ENCODE results near the gene NOTCH2. TPM values are rescaled to one million over a fixed set of nuclear protein-coding genes. Genes with fewer than 3 reads are reported as not detected.

Gene NOTCH2
- polyA plus RNA-seq, 1 donor (not counting 4 experiments of a cell fraction or from before 2014, with no cell fraction given), result 22.5 TPM

DNA sequence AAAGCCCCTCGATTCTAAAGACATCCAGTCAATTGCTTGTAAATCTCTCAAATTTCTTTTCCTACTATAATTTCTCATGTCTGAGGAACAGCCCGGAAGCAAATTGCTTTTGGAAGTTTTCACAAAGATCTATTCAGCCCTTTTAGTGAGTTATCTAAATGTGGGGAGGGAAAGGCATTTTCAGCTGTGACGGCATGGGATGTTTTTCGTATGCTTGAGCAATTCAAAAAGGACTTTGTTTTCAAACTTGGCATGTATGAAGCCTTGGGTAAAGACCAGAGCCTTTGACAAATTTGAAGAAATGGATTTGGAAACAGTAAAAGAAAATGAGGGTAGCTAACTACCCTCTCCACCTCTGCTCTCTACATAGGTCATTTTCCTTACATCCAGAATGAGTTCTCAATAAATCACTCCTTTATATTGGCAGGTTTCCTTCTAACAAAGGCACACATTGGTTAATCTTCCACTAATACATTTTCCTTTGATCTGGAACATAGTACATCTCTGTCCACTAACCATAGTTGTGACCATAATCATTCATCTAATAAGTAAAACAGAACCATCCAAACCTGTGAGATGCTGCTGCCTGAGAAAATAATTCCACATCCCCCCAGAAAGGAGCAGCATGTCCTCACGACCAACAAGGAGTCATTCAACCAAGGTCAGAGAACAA, 107.0 kb downstream of the NOTCH2 start:
- dilution Hi-C loops (cut with MboI; ENCODE audit: extremely low pct_ligation_motif_present, low sequenced_read_pairs), result no loop called here
- Histone ChIP-seq H3K9me3 (ENCODE audit: control insufficient read depth, low read depth, low read length) (no peaks in the 10 kb centered on the region), H3K4me2 (ENCODE audit: control insufficient read depth, extremely low read depth, insufficient read depth, low read depth, low read length) (no peak overlapping the region), H3K36me3 (ENCODE audit: control insufficient read depth in 2 of 2, extremely low read depth in 1 of 2, insufficient read depth in 2 of 2, low read length in 2 of 2) (peaks cover 36 to 44% of the 10 kb centered on the region in 2 experiments), H3K4me1 (ENCODE audit: control insufficient read depth, extremely low read depth, insufficient read depth, low read length) (no peaks in the 10 kb centered on the region), H3K9me1 (ENCODE audit: control insufficient read depth, extremely low read depth, insufficient read depth, low read length) (no peaks in the 10 kb centered on the region), H3K27ac (ENCODE audit: control insufficient read depth, insufficient read depth, low read length) (no peak overlapping the region), H4K20me1 (ENCODE audit: control insufficient read depth, extremely low read depth, insufficient read depth, low read length) (no peaks in the 10 kb centered on the region), H3K4me3 (ENCODE audit: control insufficient read depth in 2 of 3, extremely low read depth in 1 of 3, insufficient read depth in 2 of 3, low read depth in 1 of 3, low read length in 3 of 3) (no peak overlapping the region), H3K27me3 (ENCODE audit: control insufficient read depth, extremely low read depth, insufficient read depth, low read length) (no peaks in the 10 kb centered on the region), H2AFZ (ENCODE audit: control insufficient read depth, low read length) (no peak overlapping the region), H3K79me2 (ENCODE audit: control insufficient read depth, insufficient read depth, low read length) (no peaks in the 10 kb centered on the region), H3K9ac (ENCODE audit: control insufficient read depth, extremely low read depth, insufficient read depth, low read length) (no peak overlapping the region)
- DNase-seq (ENCODE audit: low read depth, low spot score) (no peak), FAIRE-seq (no peak)
- no peak for TF ChIP-seq CTCF (optimal IDR thresholded peaks at IDR 0.05 in 1 of 3, IDR thresholded peaks at IDR 0.05 in 1 of 3, conservative IDR thresholded peaks at IDR 0.05 in 1 of 3; ENCODE audit: extremely low read depth in 1 of 3, insufficient read depth in 2 of 3, low read length in 3 of 3)
- TF ChIP-seq EZH2 (IDR thresholded peaks at IDR 0.05; ENCODE audit: low read length), result no peak

- Histone ChIP-seq H3K9me1 (ENCODE audit: control insufficient read depth, extremely low read depth, insufficient read depth, low read length) (no peaks in the 10 kb centered on the region), H3K79me2 (ENCODE audit: control insufficient read depth, insufficient read depth, low read length) (no peaks in the 10 kb centered on the region), H3K27me3 (ENCODE audit: control insufficient read depth, extremely low read depth, insufficient read depth, low read length) (no peaks in the 10 kb centered on the region), H3K4me3 (ENCODE audit: control insufficient read depth in 2 of 3, extremely low read depth in 1 of 3, insufficient read depth in 2 of 3, low read depth in 1 of 3, low read length in 3 of 3) (no peak overlapping the region), H2AFZ (ENCODE audit: control insufficient read depth, low read length) (no peak overlapping the region), H3K4me2 (ENCODE audit: control insufficient read depth, extremely low read depth, insufficient read depth, low read depth, low read length) (no peak overlapping the region), H3K36me3 (ENCODE audit: control insufficient read depth in 2 of 2, extremely low read depth in 1 of 2, insufficient read depth in 2 of 2, low read length in 2 of 2) (peaks cover 26 to 31% of the 10 kb centered on the region in 2 experiments), H3K27ac (ENCODE audit: control insufficient read depth, insufficient read depth, low read length) (no peak overlapping the region), H4K20me1 (ENCODE audit: control insufficient read depth, extremely low read depth, insufficient read depth, low read length) (no peaks in the 10 kb centered on the region), H3K4me1 (ENCODE audit: control insufficient read depth, extremely low read depth, insufficient read depth, low read length) (no peaks in the 10 kb centered on the region), H3K9me3 (ENCODE audit: control insufficient read depth, low read depth, low read length) (no peaks in the 10 kb centered on the region), H3K9ac (ENCODE audit: control insufficient read depth, extremely low read depth, insufficient read depth, low read length) (no peak overlapping the region)
- TF ChIP-seq CTCF (optimal IDR thresholded peaks at IDR 0.05 in 1 of 3, IDR thresholded peaks at IDR 0.05 in 1 of 3, conservative IDR thresholded peaks at IDR 0.05 in 1 of 3; ENCODE audit: extremely low read depth in 1 of 3, insufficient read depth in 2 of 3, low read length in 3 of 3) (no peak), EZH2 (IDR thresholded peaks at IDR 0.05; ENCODE audit: low read length) (no peak)
- no peak for FAIRE-seq
- DNase-seq (ENCODE audit: low read depth, low spot score), result no peak
- dilution Hi-C loops (cut with MboI; ENCODE audit: extremely low pct_ligation_motif_present, low sequenced_read_pairs), result no loop called here
Observed at GRCh38 chr1:119960501-119960900, 109.0 kb downstream of the NOTCH2 start.
